ENCODE data around the gene HGD. TPM values are rescaled to one million over a fixed set of nuclear protein-coding genes. Genes with fewer than 3 reads are reported as not detected.

Gene HGD
- total and polyA plus RNA-seq, 2 donors (not counting 1 experiment from before 2014, with no cell fraction given) = 0.75 to 0.91 TPM

- Histone ChIP-seq H3K4me3 (ENCODE audit: control extremely low read depth in 1 of 5, extremely low read depth in 1 of 5, insufficient read depth in 1 of 5, low read depth in 2 of 5, low read length in 4 of 5) (no peak overlapping the region), H3K36me3 (replicated peaks in 1 of 2; ENCODE audit: control extremely low read depth in 1 of 2, control insufficient read depth in 1 of 2, extremely low read depth in 1 of 2, insufficient read depth in 2 of 2, low read length in 1 of 2) (no peaks in the 10 kb centered on the region), H3K79me2 (ENCODE audit: control insufficient read depth, insufficient read depth, low read length) (no peaks in the 10 kb centered on the region), H3K27ac (ENCODE audit: low read length in 2 of 2) (no peak overlapping the region), H3K27me3 (replicated peaks in 1 of 4; ENCODE audit: control extremely low read depth in 1 of 4, control insufficient read depth in 3 of 4, insufficient read depth in 4 of 4, low read length in 3 of 4) (no peaks in the 10 kb centered on the region), H3K4me2 (replicated peaks; ENCODE audit: low read depth, low read length, poor library complexity, severe bottlenecking) (no peak overlapping the region), H2AFZ (ENCODE audit: insufficient read depth, low read depth, low read length, poor library complexity, severe bottlenecking) (no peak overlapping the region), H3K9me3 (ENCODE audit: control extremely low read depth in 1 of 3, control insufficient read depth in 2 of 3, insufficient read depth in 1 of 3, low read length in 2 of 3) (no peaks in the 10 kb centered on the region), H4K20me1 (ENCODE audit: control insufficient read depth, insufficient read depth, low read length, poor library complexity, severe bottlenecking) (no peaks in the 10 kb centered on the region), H3K4me1 (ENCODE audit: control insufficient read depth in 2 of 2, insufficient read depth in 2 of 2, low read length in 2 of 2) (no peaks in the 10 kb centered on the region), H3K9ac (ENCODE audit: low read length) (no peak overlapping the region)
- Mint-ChIP-seq H3K4me1 (no peaks in the 10 kb centered on the region), H3K27me3 (peaks cover 10% of the 10 kb centered on the region), H3K4me3 (no peak overlapping the region), H3K9me3 (ENCODE audit: insufficient read depth) (no peaks in the 10 kb centered on the region), H3K27ac (no peak overlapping the region)
- ATAC-seq (ENCODE audit: low read depth) = no peak
- intact Hi-C loops (cut with micrococcal nuclease) = no loop called here
- CTCF ChIA-PET = no interaction called here
- TF ChIP-seq, protein P1, sequence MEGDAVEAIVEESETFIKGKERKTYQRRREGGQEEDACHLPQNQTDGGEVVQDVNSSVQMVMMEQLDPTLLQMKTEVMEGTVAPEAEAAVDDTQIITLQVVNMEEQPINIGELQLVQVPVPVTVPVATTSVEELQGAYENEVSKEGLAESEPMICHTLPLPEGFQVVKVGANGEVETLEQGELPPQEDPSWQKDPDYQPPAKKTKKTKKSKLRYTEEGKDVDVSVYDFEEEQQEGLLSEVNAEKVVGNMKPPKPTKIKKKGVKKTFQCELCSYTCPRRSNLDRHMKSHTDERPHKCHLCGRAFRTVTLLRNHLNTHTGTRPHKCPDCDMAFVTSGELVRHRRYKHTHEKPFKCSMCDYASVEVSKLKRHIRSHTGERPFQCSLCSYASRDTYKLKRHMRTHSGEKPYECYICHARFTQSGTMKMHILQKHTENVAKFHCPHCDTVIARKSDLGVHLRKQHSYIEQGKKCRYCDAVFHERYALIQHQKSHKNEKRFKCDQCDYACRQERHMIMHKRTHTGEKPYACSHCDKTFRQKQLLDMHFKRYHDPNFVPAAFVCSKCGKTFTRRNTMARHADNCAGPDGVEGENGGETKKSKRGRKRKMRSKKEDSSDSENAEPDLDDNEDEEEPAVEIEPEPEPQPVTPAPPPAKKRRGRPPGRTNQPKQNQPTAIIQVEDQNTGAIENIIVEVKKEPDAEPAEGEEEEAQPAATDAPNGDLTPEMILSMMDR (IDR thresholded peaks at IDR 0.05) = no peak
- no peak for TF ChIP-seq EZH2 (IDR thresholded peaks at IDR 0.05; ENCODE audit: borderline replicate concordance, insufficient read depth, low read depth, low read length, poor library complexity, severe bottlenecking)
- POLR2A ChIA-PET = no interaction called here
- DNase-seq = no peak
- WGBS (ENCODE audit: insufficient coverage) = 83% methylated on average over 5 of the region's 6 CpGs
Observed at GRCh38 chr3:120637851-120638559, 44.0 kb downstream of the HGD start.

- Histone ChIP-seq H3K36me3 (replicated peaks in 1 of 2; ENCODE audit: control extremely low read depth in 1 of 2, control insufficient read depth in 1 of 2, extremely low read depth in 1 of 2, insufficient read depth in 2 of 2, low read length in 1 of 2) (no peaks in the 10 kb centered on the region), H3K27ac (ENCODE audit: low read length in 2 of 2) (no peak overlapping the region), H4K20me1 (ENCODE audit: control insufficient read depth, insufficient read depth, low read length, poor library complexity, severe bottlenecking) (no peaks in the 10 kb centered on the region), H3K4me1 (ENCODE audit: control insufficient read depth in 2 of 2, insufficient read depth in 2 of 2, low read length in 2 of 2) (no peaks in the 10 kb centered on the region), H3K9ac (ENCODE audit: low read length) (no peak overlapping the region), H2AFZ (ENCODE audit: insufficient read depth, low read depth, low read length, poor library complexity, severe bottlenecking) (no peak overlapping the region), H3K27me3 (replicated peaks in 1 of 4; ENCODE audit: control extremely low read depth in 1 of 4, control insufficient read depth in 3 of 4, insufficient read depth in 4 of 4, low read length in 3 of 4) (no peaks in the 10 kb centered on the region), H3K4me3 (ENCODE audit: control extremely low read depth in 1 of 5, extremely low read depth in 1 of 5, insufficient read depth in 1 of 5, low read depth in 2 of 5, low read length in 4 of 5) (no peak overlapping the region), H3K9me3 (ENCODE audit: control extremely low read depth in 1 of 3, control insufficient read depth in 2 of 3, insufficient read depth in 1 of 3, low read length in 2 of 3) (no peaks in the 10 kb centered on the region), H3K79me2 (ENCODE audit: control insufficient read depth, insufficient read depth, low read length) (no peaks in the 10 kb centered on the region), H3K4me2 (replicated peaks; ENCODE audit: low read depth, low read length, poor library complexity, severe bottlenecking) (no peak overlapping the region)
- intact Hi-C loops (cut with micrococcal nuclease) = no loop called here
- peaks cover 3% of the 10 kb centered on the region for H3K27me3 Mint-ChIP-seq
- no peaks in the 10 kb centered on the region for H3K4me1 Mint-ChIP-seq
- TF ChIP-seq, protein P1 (IDR thresholded peaks at IDR 0.05) = no peak
- TF ChIP-seq EZH2 (IDR thresholded peaks at IDR 0.05; ENCODE audit: borderline replicate concordance, insufficient read depth, low read depth, low read length, poor library complexity, severe bottlenecking) = no peak
- WGBS (ENCODE audit: insufficient coverage) = no CpG with 5 or more reads among the region's 2 CpGs
- no peak overlapping the region for H3K27ac Mint-ChIP-seq
- ATAC-seq (ENCODE audit: low read depth) (no peak), DNase-seq (no peak)
- no peaks in the 10 kb centered on the region for H3K9me3 Mint-ChIP-seq (ENCODE audit: insufficient read depth)
- ChIA-PET CTCF (no interaction called here), POLR2A (no interaction called here)
- no peak overlapping the region for H3K4me3 Mint-ChIP-seq
Observed at GRCh38 chr3:120636795-120637401, 45.1 kb downstream of the HGD start.

Measured in B cell (primary cell).